K562 (cell line): ENCODE results near the gene FKBP8. TPM values are rescaled to one million over a fixed set of nuclear protein-coding genes. Genes with fewer than 3 reads are reported as not detected.

Source experiments
- E2F8 ChIP-seq: fragments of 450-650 bp; IDR thresholded peaks from 2 replicates; pipeline ENCODE4 v1.7.1; 2018; ENCODE audit warnings: mild to moderate bottlenecking, low read depth; ENCODE audit not compliant: partially characterized antibody
- ELF1 ChIP-seq: fragments of 200-800 bp; sonication (Bioruptor generic); IDR thresholded peaks from 2 replicates; pipeline ENCODE4 v1.6.1; 2016; ENCODE audit warnings: missing genetic modification characterization, missing compliant biosample characterization
- ELK3 ChIP-seq: fragments of 450-650 bp; formaldehyde crosslinking; IDR thresholded peaks from 2 replicates; pipeline ENCODE4 v1.4.0; 2020; ENCODE audit warnings: mild to moderate bottlenecking
- GTF2E2 ChIP-seq: fragments of 200-800 bp; sonication (Bioruptor generic); IDR thresholded peaks from 2 replicates; pipeline ENCODE4 v1.6.1; 2016; ENCODE audit warnings: missing genetic modification characterization, missing compliant biosample characterization
- MGA ChIP-seq: fragments of 450-650 bp; IDR thresholded peaks from 2 replicates; pipeline ENCODE4 v1.6.1; 2016; ENCODE audit warnings: mild to moderate bottlenecking, moderate library complexity
- RBM39 ChIP-seq: fragments of 200-400 bp; formaldehyde crosslinking; optimal IDR thresholded peaks from 2 replicates; pipeline ENCODE3; 2018; ENCODE audit warnings: low read depth, low read length
- ZBTB5 ChIP-seq: fragments of 450-650 bp; IDR thresholded peaks from 2 replicates; pipeline ENCODE4 v1.6.1; 2017; ENCODE audit warnings: antibody characterized with exemption
- polyA plus RNA-seq, 8 experiments: library from polyadenylated mRNA; depleted of rRNA in 4 of 8; stranded (reverse) in 5 of 8; unstranded in 3 of 8; fragments of >200 nt; fragmentation: Nextera tagmentation in 2 of 8; fragmentation: Illumina TruSeq in 1 of 8; extraction: Ambion mirVana in 2 of 8; extraction: Trizol in 1 of 8; gene quantifications; 2 replicates each; pipeline versions ENCODE4 v1.2.1 to v1.2.3, GENCODE V29; 2011 to 2014; ENCODE audit warnings: inconsistent platforms in 1 of 8, missing spikeins in 1 of 8
- total RNA-seq, 7 experiments: library from RNA; depleted of rRNA in 6 of 7; stranded (reverse); fragments of >200 nt in 6 of 7; fragmentation: Illumina TruSeq in 2 of 7; extraction: Trizol in 2 of 7; gene quantifications; 2 replicates each; pipeline versions ENCODE4 v1.2.1 to v1.2.3, GENCODE V29; 2011 to 2021; ENCODE audit warnings: low replicate concordance in 1 of 7

The FKBP8 gene
- total and polyA plus RNA-seq, 9 of the 15 experiments (the other 6 are each of a cell fraction or from before 2014, with no cell fraction given) = 0.46 to 236 (median 104) TPM

GRCh38 chr19:18521692-18522123 is 21.7 kb downstream of the FKBP8 start, which contains the start of gene ELL (continued):
- TF ChIP-seq MGA = no peak
- no peak for TF ChIP-seq ZBTB5
- no peak for TF ChIP-seq RBM39
- no peak for TF ChIP-seq GTF2E2 (tag)
- TF ChIP-seq ELK3 = no peak
- TF ChIP-seq ELF1 = no peak
- TF ChIP-seq E2F8 = no peak
